ENCODE results near the gene RAB29.
A peak's percentile ranks its signal among the peaks of the same experiment; 100 is the strongest.
"Not testable (repeated sequence)": the region's sequence is repeated elsewhere in the genome, so short reads cannot be mapped to it uniquely, and the experiment has no call there.

Gene RAB29

DNA sequence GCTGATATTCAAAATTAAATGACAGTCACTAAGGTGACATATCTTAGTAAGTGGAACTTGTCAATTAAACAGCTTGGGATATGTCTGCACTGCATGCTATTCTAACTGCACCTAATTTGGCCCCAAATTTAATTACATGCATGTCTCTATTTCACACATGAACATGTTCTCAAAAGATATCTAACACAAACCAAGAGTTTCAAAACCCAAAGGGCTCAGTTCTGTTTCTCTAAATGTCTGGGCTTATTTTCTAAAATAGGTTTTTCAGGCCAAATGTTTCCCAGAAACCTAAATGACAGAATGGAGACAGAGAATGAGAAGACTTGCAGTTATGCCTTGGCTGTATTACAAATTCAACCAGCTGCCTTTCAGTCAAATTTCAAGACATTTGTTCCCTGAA is 11.3 kb downstream of the RAB29 start:
- DNase-seq (ENCODE audit: low read depth), result no peak

DNA sequence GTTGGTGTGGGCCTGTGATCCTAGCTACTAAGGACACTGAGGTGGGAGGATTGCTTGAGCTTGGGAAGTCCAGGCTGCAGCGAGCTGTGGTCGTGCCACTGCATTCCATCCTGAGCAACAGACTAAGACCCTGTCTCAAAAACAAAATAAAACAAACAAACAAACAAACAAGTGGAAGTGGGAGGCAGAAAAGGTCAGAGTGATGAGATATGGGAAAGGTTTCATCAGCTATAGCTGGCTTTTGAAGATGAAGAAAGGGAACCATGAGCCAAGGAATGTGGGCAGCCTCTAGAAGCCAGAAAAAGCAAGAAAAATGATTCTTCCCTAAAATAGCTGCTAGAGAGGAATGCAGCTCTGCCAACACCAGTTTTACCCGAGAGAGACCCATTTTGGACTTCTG is 14.7 kb downstream of the RAB29 start:
- DNase-seq (ENCODE audit: low read depth), result no peak

DNA sequence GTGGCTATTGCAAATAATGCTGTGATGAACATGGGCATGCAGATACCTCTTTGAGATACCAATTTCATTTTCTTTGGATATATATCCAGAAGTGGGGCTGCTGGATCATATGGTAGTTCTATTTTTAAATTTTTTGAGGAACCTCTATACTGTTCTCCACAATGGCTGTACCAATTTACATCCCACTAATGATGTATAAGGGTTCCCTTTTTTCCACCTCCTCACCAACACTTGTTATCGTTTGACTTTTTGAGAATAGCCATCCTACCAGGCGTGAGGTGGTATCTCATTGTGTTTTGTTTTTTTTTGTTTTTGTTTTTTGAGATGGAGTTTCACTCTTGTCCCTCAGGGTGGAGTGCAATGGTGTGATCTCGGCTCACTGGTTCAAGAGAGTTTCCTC is 18.7 kb downstream of the RAB29 start:
- no peak for DNase-seq (ENCODE audit: low read depth)

- DNase-seq (ENCODE audit: low read depth), result no peak
Observed at GRCh38 chr1:205754857-205755256, 20.4 kb downstream of the RAB29 start.

DNA sequence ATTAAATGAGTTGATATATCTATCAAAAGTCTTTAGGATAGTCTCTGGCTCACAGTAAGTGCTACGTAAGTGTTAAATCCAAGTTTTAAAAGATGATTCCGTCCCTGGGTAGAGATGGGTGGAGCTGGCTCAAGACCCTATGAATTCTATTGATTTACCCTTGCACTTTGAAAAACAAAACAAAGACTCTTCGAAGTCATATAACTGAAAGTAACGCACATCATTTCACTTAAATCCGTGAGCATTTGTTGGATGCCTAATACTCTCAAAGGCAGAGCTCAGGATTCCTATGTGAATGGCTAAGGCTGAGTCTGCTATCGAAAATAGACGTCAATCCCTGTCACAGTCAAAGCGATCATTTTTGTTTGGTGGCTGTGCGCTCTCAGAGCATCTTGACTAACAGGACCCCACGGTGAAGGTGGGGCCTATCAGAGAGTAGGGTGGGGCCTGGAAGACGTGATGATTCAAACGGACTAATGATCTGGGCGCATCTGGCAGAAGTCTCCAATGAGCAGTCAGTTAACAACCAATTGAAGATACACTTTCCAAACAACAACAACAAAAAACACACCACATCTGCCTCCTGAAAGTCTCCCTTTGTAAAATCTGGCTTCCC is 24.1 kb downstream of the RAB29 start:
- no peak for DNase-seq (ENCODE audit: low read depth)

DNA sequence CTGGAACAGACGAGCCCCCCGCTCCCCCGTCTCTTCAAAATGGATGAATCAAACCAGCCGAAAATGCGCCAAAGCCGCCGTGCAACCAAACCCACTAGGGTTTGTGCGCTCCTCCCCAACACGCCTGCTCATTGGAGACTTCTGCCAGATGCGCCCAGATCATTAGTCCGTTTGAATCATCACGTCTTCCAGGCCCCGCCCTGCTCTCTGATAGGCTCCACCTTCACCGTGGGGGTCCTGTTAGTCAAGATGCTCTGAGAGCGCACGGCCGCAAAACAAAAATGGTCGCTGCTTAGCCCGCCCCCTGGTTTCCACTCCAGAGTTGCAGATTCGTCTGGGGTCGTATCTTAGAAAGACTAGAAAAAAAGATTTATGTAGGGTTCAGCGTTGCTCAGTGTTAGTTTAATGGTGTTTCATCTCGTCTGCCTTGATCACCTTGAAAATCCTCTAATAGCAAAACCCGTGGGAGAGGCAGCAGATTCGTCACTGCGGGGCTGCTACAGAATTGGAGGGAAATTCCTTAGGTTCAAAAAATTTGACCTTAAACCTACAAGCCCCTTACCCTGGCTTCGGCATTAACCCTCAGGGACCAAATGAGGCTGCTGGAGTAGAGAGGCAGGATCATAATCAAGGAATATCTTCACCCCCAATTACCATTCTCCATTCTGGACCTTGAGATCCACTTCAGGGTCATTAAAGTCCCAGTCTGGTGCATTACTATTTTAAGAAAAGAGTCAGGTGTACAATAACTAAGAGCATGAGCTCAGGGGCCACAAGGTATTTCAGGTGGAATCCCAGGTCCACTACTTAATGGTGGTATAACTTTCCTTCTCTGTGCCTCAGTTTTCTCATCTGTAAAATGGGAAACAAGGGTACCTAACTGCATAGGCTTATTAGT is 24.9 kb downstream of the RAB29 start, which contains the start of gene NUCKS1:
NUCKS1 (minus strand) TSS at position 45 of the 898 bp plus-strand sequence. CDS start 209 bp downstream, outside the sequence.
- DNase-seq (ENCODE audit: low read depth), result peak; percentile 89

GRCh38 chr1:205749234-205750137 is 25.8 kb downstream of the RAB29 start:
- DNase-seq (ENCODE audit: low read depth), result peak; percentile 85

DNA sequence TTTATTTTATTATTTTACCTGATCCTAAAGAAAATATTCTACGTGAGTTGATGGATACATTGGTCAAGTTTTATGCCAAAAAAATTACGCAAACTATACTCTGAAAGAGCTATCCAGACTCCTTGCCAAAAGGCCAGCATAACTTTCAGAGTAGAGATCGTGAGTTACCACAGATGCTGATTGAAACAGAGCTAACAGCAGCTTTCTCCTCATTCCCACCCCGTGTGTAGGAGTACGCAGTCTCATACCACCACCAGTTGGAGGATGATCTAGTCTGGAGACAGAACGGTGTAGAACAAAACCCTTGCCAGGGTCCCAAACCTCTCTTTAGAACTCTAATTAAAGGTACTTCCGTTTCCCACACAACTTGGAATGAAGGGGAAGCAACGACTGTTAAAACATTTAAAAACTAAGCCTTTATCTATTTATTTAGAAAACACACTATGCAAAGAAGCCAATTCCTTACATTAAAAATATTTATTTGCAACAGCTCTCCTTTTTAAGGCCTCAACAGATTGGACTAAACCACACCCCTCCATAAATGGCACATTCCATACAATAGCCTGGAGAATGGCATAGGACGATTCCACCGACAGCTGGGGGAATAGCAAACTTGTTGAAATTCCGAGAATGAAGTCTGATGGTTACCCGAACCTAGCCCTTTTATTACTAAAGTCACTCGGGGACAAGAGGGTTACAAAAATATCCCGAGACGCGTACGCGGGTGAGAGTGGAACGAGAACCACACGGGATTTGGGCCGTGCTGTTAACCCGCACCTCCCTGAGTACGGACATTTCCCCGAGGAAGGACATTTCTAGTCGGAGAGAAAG is 26.7 kb downstream of the RAB29 start:
- no peak for DNase-seq (ENCODE audit: low read depth)

GRCh38 chr1:205746757-205747412 is 28.4 kb downstream of the RAB29 start:
- no peak for DNase-seq (ENCODE audit: low read depth)

GRCh38 chr1:205744403-205744802 is 30.9 kb downstream of the RAB29 start:
- DNase-seq (ENCODE audit: low read depth), result no peak

- no peak for DNase-seq (ENCODE audit: low read depth)
Observed at GRCh38 chr1:205743977-205744376, 31.3 kb downstream of the RAB29 start.

- DNase-seq (ENCODE audit: low read depth), result no peak
Observed at GRCh38 chr1:205741681-205742080, 33.6 kb downstream of the RAB29 start.

DNA sequence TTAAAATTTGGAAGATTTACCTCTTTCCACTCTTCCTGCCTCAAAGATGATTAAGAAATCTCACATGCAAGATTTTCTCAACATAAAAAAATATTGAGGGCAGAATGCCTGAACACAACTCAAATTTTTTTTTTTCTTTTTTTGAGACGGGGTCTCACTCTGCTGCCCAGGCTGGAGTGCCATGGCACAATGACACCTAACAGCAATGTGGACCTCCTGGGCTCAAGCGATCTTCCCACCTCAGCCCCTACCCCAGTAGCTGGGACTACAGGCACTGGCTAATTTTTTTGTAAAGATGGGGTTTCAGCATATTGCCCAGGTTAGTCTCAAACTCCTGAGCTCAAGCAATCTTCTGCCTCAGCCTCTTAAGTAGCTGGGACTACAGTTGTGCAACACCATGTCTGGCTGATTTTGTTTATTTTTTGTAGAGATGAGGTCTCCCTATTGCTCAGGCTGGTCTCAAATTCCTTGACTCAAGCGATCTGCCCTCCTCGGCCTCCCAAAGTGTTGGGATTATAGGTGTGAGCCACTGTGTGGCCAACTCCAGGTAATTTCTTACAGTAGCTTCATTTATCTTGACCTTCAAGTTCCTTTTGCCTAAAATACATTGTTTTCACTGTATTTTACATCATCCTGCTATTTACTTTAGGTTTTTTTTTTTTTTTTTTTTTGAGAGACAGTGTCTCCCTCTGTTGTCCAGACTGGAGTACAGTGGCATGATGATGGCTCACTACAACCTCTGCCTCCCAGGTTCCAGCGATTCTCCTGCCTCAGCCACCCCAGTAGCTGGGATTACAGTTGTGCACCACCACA is 35.7 kb downstream of the RAB29 start:
- no peak for DNase-seq (ENCODE audit: low read depth)

DNA sequence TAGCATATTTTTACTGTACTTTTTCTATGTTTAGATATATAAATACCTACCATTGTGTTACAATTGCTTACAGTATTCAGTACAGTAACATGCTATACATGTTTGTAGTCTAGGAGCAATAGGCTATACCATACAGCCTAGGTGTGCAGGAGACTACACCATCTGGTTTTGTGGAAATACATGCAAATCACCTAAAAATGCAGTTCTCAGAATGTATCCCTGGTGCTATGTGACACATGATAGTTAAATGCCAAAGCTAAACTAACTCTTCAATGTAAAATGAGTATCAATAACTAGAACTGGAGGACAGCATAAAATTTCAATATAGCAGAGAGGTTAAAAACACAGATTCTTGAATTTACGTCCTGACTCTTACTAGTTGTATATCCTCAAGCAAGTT is 40.1 kb downstream of the RAB29 start:
- no peak for DNase-seq (ENCODE audit: low read depth)

DNA sequence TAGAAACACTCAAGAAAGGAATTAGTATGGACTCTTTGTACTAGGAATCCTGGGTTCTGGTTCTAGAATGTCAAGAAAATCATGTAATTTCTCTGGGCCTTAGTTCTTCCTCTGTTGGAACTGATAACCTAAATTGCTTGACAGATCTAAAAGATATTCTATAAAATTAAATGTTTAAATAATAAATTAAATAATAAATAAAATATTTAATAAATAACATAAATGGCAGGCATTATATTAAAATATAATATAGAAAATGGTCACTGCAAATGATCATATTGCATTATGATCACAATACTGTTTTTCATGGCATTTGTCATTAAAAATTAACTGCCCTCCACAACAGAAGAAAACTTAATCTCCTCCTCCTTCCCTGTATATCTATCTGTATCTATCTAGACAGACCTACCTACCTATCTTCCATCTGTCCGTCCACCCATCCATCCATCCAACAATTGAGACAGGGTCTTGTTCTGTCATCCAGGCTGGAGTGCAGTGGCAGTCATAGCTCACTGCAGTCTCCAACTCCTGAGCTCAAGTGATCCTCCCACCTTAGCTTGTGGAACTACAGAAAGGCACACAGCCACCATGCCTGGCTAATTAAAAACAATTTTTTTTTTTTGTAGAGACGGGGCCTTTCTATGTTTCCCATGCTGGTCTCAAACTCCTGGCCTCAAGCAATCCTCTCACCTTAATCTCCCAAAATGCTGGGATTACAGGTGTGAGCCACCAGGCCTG is 41.7 kb downstream of the RAB29 start:
- DNase-seq (ENCODE audit: low read depth), result no peak

- no peak for DNase-seq (ENCODE audit: low read depth)
Observed at GRCh38 chr1:205729945-205730610, 45.2 kb downstream of the RAB29 start.

GRCh38 chr1:205726619-205727125 is 48.6 kb downstream of the RAB29 start:
- DNase-seq (ENCODE audit: low read depth), result no peak

DNA sequence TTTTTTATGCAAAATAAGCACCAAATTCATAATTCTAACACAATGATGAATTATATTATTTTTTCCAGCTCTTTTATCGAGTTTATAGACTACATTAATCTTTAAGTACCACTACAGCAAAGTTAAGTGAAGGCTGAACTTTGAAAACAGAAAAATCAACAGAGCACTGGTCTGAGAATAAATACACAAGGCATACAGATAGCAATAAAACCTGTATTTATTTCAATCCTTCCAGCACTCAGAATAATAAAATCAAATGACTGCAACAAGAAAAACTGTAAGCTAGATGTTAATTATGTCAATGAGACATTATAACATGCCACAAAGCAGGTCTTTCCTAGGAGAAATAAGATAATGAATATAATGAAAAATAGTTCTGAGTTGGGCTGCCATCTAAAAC is 49.8 kb downstream of the RAB29 start:
- DNase-seq (ENCODE audit: low read depth), result no peak

- DNase-seq (ENCODE audit: low read depth), result not testable (repeated sequence)
Observed at GRCh38 chr1:205720740-205721139, 54.5 kb downstream of the RAB29 start.
